HG03095 (cell line): Measurements from ENCODE around the gene ZNF467.

Experiments
- ATAC-seq: cut with Tn5 transposase; IDR thresholded peaks from one replicate; pipeline ENCODE4 v1.9.1; 2021; ENCODE audit warnings: moderate library complexity; ENCODE audit not compliant: unreplicated experiment

Gene ZNF467

GRCh38 chr7:149729586-149729982 lies 43.8 kb downstream of the ZNF467 start:
- no peak for ATAC-seq

DNA sequence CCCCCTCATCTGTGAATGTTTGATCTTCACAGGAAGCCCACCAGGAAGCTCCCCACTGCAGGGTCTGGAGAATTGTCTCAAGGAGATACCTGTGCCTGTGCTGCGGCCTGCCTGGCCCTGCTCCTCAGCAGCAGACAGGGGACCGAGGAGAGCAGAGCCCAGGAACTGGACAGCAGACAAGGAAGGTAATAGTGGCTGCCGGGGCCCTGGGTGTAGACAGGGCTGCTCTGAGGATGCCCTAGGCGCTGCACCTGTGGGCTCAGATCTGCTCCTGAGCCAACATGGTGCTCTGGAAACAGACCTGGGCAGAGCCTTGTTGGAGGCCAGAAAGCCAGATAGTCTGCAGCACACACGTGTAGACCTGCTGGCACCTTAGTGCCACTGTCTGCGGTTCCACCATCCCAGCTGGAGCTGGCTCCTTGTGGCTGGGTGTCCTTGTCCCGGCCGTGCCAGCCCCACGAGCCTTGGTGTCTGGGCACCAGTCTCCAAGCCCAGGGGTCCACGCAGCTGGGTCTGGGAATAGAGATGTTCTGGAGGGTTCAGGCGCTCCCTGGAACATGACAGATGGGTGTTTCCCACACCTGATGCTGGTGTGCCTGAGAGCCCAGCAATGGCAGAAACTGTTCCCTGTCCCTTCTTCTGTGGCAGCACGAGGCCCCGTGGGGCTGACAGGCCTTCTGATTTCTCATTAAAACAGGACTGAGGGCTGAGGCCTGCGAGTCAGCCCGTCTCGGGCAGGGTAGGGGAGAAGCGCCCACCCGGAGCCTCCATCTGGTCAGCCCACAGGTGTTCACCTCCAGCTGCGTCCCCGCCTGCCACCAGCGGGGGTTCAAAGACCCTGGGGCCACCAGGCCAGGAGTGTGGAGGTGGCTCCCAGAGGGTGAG lies 44.7 kb downstream of the ZNF467 start:
- ATAC-seq, result no peak

GRCh38 chr7:149727899-149728476 lies 45.4 kb downstream of the ZNF467 start:
- ATAC-seq, result no peak

DNA sequence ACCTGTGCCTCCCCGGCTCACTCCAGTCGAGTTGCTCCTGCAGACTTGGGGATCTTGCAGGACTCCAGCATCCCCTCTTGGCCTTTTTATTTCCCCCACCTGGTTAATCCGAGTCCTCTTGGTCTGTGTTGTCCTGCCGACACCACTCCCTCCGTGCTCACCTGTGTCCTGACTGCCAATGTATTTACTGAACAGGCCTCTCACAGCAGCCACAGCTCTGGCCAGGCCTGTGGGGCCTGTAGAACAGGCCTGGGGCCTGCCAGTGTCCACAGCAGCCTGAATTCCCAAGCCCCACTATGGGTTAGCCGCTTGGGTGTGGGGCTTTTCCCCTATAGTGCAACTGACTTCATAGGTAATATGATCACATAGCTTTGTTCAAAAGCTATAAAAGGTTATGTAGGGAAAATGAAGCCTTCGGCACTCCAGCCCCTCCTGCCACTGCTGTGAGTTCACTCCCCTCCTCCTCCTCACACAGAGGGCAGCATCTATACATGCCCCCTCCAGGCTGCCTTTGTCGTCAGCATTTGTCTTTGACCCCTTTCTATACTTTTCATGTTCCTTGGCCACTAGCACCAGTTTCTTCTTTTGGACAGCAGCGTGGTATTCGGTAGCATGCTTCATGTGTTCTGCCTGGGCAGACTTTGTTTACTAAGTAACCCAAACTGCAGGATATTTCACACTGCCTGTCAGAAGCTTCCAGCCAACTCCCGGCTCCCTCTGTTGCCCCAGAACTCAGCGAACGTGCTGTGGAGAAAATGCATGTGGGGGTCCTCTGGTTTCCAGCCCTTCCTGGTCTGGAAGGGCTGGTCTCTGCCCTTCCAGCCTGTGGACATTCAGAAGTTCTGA lies 46.1 kb downstream of the ZNF467 start:
- ATAC-seq, result no peak

GRCh38 chr7:149725916-149726315 lies 47.5 kb downstream of the ZNF467 start:
- no peak for ATAC-seq

- no peak for ATAC-seq
Observed at GRCh38 chr7:149725426-149725821, 48.0 kb downstream of the ZNF467 start.

GRCh38 chr7:149724661-149725425 lies 48.5 kb downstream of the ZNF467 start:
- ATAC-seq, result no peak

- ATAC-seq, result no peak
Observed at GRCh38 chr7:149723795-149724495, 49.4 kb downstream of the ZNF467 start.

- ATAC-seq, result no peak
Observed at GRCh38 chr7:149723082-149723767, 50.2 kb downstream of the ZNF467 start.

GRCh38 chr7:149722356-149722957 lies 50.9 kb downstream of the ZNF467 start:
- ATAC-seq, result no peak

GRCh38 chr7:149721084-149721601 lies 52.2 kb downstream of the ZNF467 start:
- no peak for ATAC-seq

- ATAC-seq, result no peak
Observed at GRCh38 chr7:149720372-149721083, 52.9 kb downstream of the ZNF467 start.

DNA sequence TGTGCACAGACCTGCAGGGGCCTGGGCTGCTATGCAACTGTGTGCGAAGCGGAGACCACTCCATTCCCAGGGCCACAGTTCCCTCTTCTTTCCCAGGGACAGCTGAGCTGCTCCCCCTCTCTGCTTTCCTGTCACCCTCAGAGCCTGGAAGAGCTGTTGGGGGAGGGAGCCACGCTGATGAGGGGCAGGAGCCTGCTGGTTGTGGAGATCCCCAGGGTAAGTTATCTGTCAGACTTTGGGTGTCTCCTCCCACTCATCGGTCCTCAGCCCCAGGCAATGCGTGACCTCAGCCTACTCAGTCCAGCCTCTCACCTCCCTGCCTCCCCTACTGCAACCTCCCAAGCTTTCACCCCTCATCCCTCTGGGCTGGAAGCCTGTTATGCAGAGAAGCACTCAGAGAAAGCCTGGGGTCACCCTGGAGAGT lies 53.5 kb downstream of the ZNF467 start:
- ATAC-seq, result no peak

DNA sequence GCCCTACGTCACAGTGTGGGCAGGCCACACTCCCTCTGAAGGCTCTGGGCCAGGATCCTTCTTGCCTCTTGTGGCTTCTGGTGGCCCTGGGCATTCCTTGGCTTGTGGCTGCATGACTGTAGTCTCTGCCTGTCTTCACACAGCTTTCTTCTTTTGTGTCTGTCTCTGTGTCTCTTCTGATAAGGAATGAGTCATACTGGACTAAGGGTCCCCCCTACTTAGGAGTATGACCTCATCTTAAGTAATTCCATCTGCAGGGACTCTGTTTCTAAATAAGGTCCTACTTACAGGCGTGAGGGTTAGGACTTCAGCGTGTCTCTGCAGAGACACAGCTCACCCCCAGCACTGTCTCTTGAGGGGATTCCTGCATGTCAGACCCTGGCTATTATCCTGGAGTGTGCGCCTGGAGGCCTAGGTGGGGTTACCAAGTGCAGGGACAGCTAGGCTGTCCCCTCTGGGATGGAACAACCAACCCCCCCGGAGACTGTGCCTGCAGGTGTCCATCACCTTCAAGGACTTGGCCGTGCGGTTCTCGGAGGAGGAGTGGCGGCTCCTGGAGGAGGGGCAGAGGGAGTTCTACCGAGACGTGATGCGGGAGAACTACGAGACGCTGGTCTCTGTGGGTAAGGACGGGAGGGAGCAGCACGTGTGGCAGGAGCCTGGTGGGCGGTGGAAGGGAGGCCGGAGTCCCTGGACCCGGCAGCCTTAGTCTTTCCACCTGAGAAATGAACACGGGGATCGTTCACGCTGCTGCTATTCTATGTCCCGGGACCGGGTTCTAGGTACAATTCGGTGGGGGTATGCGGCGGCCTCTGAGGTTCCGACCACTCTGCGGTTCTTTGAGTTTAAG lies 54.1 kb downstream of the ZNF467 start:
- no peak for ATAC-seq

DNA sequence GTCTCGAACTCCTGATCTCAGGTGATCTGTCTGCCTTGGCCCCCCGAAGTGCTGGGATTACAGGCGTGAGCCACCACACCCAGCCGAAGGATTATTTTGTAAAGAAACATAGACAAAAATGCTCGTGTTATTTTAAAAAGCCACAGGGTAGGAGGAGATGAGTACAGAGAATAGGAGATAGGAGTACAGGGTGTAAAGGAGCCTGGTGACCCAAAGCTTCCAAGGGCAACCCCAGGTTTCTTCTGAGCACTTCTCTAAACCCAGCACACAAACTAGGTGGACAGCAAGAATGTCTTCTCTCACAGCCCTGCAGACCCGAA lies 54.7 kb downstream of the ZNF467 start:
- no peak for ATAC-seq

DNA sequence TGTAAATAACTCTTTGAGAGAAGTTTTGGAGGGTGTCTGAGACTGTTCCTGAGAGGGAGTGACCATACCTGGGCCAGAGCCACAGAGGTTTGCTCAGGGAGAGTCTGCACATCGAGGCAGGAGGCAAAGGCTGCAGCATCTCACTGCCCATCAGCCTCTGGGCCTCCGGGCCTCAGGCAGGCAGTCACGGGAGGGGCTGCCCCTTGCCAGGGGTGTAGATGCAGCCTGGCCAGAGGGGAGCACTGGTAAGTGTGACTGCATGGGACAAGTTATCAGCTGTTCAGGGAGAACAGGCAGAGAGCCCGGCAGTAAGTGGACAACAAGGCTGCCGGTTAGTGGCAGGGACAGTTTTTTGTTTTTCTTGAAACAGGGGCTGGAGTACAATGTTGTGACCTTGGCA lies 55.9 kb downstream of the ZNF467 start:
- no peak for ATAC-seq

GRCh38 chr7:149716932-149717307 lies 56.5 kb downstream of the ZNF467 start:
- ATAC-seq, result no peak
